ENCODE data around the gene STIM1.

DNA sequence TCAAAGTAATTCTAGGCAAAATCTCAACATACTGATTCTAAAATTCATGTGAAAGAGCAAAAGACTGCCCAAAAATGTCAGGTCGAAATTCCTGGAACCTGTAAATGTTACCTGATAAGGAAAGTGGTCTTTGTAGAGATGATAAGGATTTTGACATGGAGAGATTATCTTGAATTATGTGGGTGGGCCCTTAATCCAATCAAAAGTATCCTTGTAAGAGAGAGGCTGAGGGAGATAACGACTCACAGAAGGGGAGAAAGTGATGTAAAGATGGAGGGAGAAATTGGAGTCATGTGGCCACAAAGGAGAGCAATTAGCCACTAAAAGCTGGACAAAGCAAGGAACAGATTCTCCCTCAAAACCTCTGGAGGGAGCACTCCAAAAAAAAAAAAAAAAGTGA is 259.7 kb downstream of the STIM1 start:
- TF ChIP-seq, protein P1, sequence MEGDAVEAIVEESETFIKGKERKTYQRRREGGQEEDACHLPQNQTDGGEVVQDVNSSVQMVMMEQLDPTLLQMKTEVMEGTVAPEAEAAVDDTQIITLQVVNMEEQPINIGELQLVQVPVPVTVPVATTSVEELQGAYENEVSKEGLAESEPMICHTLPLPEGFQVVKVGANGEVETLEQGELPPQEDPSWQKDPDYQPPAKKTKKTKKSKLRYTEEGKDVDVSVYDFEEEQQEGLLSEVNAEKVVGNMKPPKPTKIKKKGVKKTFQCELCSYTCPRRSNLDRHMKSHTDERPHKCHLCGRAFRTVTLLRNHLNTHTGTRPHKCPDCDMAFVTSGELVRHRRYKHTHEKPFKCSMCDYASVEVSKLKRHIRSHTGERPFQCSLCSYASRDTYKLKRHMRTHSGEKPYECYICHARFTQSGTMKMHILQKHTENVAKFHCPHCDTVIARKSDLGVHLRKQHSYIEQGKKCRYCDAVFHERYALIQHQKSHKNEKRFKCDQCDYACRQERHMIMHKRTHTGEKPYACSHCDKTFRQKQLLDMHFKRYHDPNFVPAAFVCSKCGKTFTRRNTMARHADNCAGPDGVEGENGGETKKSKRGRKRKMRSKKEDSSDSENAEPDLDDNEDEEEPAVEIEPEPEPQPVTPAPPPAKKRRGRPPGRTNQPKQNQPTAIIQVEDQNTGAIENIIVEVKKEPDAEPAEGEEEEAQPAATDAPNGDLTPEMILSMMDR (IDR thresholded peaks at IDR 0.05; ENCODE audit: insufficient read depth, low read length, poor library complexity, severe bottlenecking), result no peak
- no peak for TF ChIP-seq EZH2phosphoT487 (conservative IDR thresholded peaks at IDR 0.05; ENCODE audit: low read length)

All from SU-DHL-6 (cell line).